H9 (cell line): ENCODE measurements around the gene HLA-DOA. TPM values are rescaled to one million over a fixed set of nuclear protein-coding genes. Genes with fewer than 3 reads are reported as not detected.
A peak's percentile ranks its signal among the peaks of the same experiment; 100 is the strongest.

ENCODE experiments used
- DNase-seq: peaks from one replicate; pipeline ENCODE4 v3.0.0-alpha.2; 2017
- H2AFZ ChIP-seq: one replicate; pipeline ENCODE4 v1.6.1; 2013; ENCODE audit warnings: mild to moderate bottlenecking, low read length, control low read depth, moderate library complexity
- H2AK5ac ChIP-seq: 2 replicates; pipeline ENCODE4 v1.6.1; 2013; ENCODE audit warnings: low read length, control low read depth, mixed read lengths; ENCODE audit not compliant: insufficient read length
- H2BK120ac ChIP-seq: one replicate; pipeline ENCODE4 v1.6.1; 2013; ENCODE audit warnings: low read depth, mild to moderate bottlenecking, low read length, control low read depth, inconsistent platforms; ENCODE audit not compliant: poor library complexity, severe bottlenecking
- H2BK12ac ChIP-seq: 2 replicates; pipeline ENCODE4 v1.6.1; 2013; ENCODE audit warnings: low read length, control low read depth, mixed read lengths, low read depth; ENCODE audit not compliant: insufficient read length
- H2BK15ac ChIP-seq: 2 replicates; pipeline ENCODE4 v1.6.1; 2013; ENCODE audit warnings: low read depth, low read length, control low read depth
- H2BK20ac ChIP-seq: one replicate; pipeline ENCODE4 v1.6.1; 2013; ENCODE audit warnings: low read depth, mild to moderate bottlenecking, low read length, control low read depth, inconsistent platforms; ENCODE audit not compliant: poor library complexity, severe bottlenecking
- H2BK5ac ChIP-seq: 2 replicates; pipeline ENCODE4 v1.6.1; 2013; ENCODE audit warnings: low read length, control low read depth, mixed read lengths; ENCODE audit not compliant: insufficient read length
- H3K14ac ChIP-seq: 2 replicates; pipeline ENCODE4 v1.6.1; 2013; ENCODE audit warnings: low read length, control low read depth; ENCODE audit not compliant: insufficient read depth
- H3K18ac ChIP-seq: 2 replicates; pipeline ENCODE4 v1.6.1; 2013; ENCODE audit warnings: low read depth, mild to moderate bottlenecking, mixed read lengths, low read length, control low read depth; ENCODE audit not compliant: insufficient read length
- H3K23ac ChIP-seq: 2 replicates; pipeline ENCODE4 v1.6.1; 2013; ENCODE audit warnings: low read length, control low read depth, mixed read lengths, low read depth; ENCODE audit not compliant: insufficient read length
- H3K23me2 ChIP-seq: 2 replicates; pipeline ENCODE4 v1.6.1; 2013; ENCODE audit warnings: low read depth, mild to moderate bottlenecking, mixed read lengths, low read length, control low read depth; ENCODE audit not compliant: insufficient read length, poor library complexity, severe bottlenecking
- H3K27ac ChIP-seq: 2 replicates; pipeline ENCODE4 v1.5.1; 2013; ENCODE audit warnings: low read length, control low read depth, mixed read lengths, low read depth; ENCODE audit not compliant: insufficient read length
- H3K27me3 ChIP-seq: 2 replicates; pipeline ENCODE4 v1.6.1; 2013; ENCODE audit warnings: low read length, control low read depth, inconsistent platforms; ENCODE audit not compliant: insufficient read depth
- H3K4ac ChIP-seq: 2 replicates; pipeline ENCODE4 v1.6.1; 2013; ENCODE audit warnings: low read depth, mild to moderate bottlenecking, control low read depth, inconsistent platforms, low read length, moderate library complexity
- H3K4me1 ChIP-seq: 2 replicates; pipeline ENCODE4 v1.6.1; 2013; ENCODE audit warnings: low read length, control low read depth, inconsistent platforms; ENCODE audit not compliant: insufficient read depth
- H3K4me2 ChIP-seq: 2 replicates; pipeline ENCODE4 v1.6.1; 2013; ENCODE audit warnings: low read length, control low read depth, mixed read lengths; ENCODE audit not compliant: insufficient read length, insufficient read depth
- H3K56ac ChIP-seq: 2 replicates; pipeline ENCODE4 v1.6.1; 2013; ENCODE audit warnings: low read depth, mild to moderate bottlenecking, mixed read lengths, low read length, control low read depth; ENCODE audit not compliant: insufficient read length
- H3K79me1 ChIP-seq: 2 replicates; pipeline ENCODE4 v1.6.1; 2013; ENCODE audit warnings: low read depth, mild to moderate bottlenecking, moderate library complexity, low read length, control low read depth, inconsistent platforms; ENCODE audit not compliant: insufficient read depth, poor library complexity, severe bottlenecking
- H3K79me2 ChIP-seq: 2 replicates; pipeline ENCODE4 v1.6.1; 2013; ENCODE audit warnings: low read length, control low read depth, inconsistent platforms; ENCODE audit not compliant: insufficient read depth
- H3K9ac ChIP-seq: 2 replicates; pipeline ENCODE4 v1.6.1; 2013; ENCODE audit warnings: low read length, control low read depth, mixed read lengths; ENCODE audit not compliant: insufficient read length; ENCODE audit errors: extremely low read depth
- H3K9me3 ChIP-seq: one replicate; pipeline ENCODE4 v1.6.1; 2013; ENCODE audit warnings: low read depth, low read length, inconsistent platforms; ENCODE audit not compliant: control insufficient read depth
- H3T11ph ChIP-seq: one replicate; pipeline ENCODE4 v1.6.1; 2013; ENCODE audit warnings: mild to moderate bottlenecking, low read length, control low read depth, inconsistent platforms
- H4K20me1 ChIP-seq: one replicate; pipeline ENCODE4 v1.6.1; 2013; ENCODE audit not compliant: control insufficient read depth, insufficient read length, insufficient read depth
- H4K5ac ChIP-seq: 2 replicates; pipeline ENCODE4 v1.6.1; 2013; ENCODE audit warnings: low read depth, mild to moderate bottlenecking, mixed read lengths, low read length, control low read depth; ENCODE audit not compliant: insufficient read length
- H4K8ac ChIP-seq: replicated peaks from 2 replicates; pipeline ENCODE4 v1.6.1; 2013; ENCODE audit warnings: low read length, control low read depth, mixed read lengths, low read depth; ENCODE audit not compliant: insufficient read length
- H4K91ac ChIP-seq: 2 replicates; pipeline ENCODE4 v1.6.1; 2013; ENCODE audit warnings: low read depth, mild to moderate bottlenecking, moderate library complexity, mixed read lengths, low read length, control low read depth; ENCODE audit not compliant: insufficient read length
- H3K27ac Mint-ChIP-seq, 3 experiments: 2 replicates in 2 of 3; 3 replicates in 1 of 3; pipeline ENCODE4 v1.8.0; 2020 to 2021; ENCODE audit warnings: mixed read lengths in 3 of 3, mild to moderate bottlenecking in 1 of 3, moderate library complexity in 1 of 3
- H3K27me3 Mint-ChIP-seq: 2 replicates; pipeline ENCODE4 v1.8.0; 2021; ENCODE audit warnings: low read depth, mild to moderate bottlenecking, moderate library complexity, mixed read lengths
- H3K36me3 Mint-ChIP-seq, 3 experiments: 2 replicates in 2 of 3; 3 replicates in 1 of 3; pipeline ENCODE4 v1.8.0; 2020 to 2021; ENCODE audit warnings: low read depth in 3 of 3, mixed read lengths in 3 of 3; ENCODE audit not compliant: insufficient read depth in 1 of 3
- H3K4me1 Mint-ChIP-seq, 2 experiments: 2 replicates each; pipeline ENCODE4 v1.8.0; 2020; ENCODE audit warnings: mixed read lengths in 2 of 2
- H3K4me3 Mint-ChIP-seq, 2 experiments: 2 replicates in 1 of 2; 3 replicates in 1 of 2; pipeline ENCODE4 v1.8.0; 2020 to 2021; ENCODE audit warnings: mild to moderate bottlenecking in 2 of 2, mixed read lengths in 2 of 2, moderate library complexity in 1 of 2
- H3K9me3 Mint-ChIP-seq, 2 experiments: 2 replicates in 1 of 2; 3 replicates in 1 of 2; pipeline ENCODE4 v1.8.0; 2020; ENCODE audit warnings: mild to moderate bottlenecking in 2 of 2, mixed read lengths in 2 of 2, moderate library complexity in 1 of 2
- CTCF ChIP-seq: fragments of 200-600 bp; sonication (generic); conservative IDR thresholded peaks from 3 replicates; pipeline ENCODE4 v1.8.0; 2021; ENCODE audit warnings: antibody characterized with exemption, mild to moderate bottlenecking
- WGBS: extraction: QIAGEN DNeasy Blood & Tissue Kit; methylation state at CpG from one replicate; pipeline ENCODE4 v1.1.7; 2013; ENCODE audit warnings: missing lambda C conversion rate, low lambda C conversion rate, mixed read lengths; ENCODE audit not compliant: insufficient read length; ENCODE audit errors: extremely low coverage; 5-methylcytosine and 5-hydroxymethylcytosine counted together
- total RNA-seq: library from RNA; stranded (reverse); gene quantifications from 2 replicates; pipeline ENCODE4 v1.2.1, GENCODE V29; 2021

HLA-DOA gene
- total RNA-seq, 1 experiment from 2014 or later: 15.6 TPM

DNA sequence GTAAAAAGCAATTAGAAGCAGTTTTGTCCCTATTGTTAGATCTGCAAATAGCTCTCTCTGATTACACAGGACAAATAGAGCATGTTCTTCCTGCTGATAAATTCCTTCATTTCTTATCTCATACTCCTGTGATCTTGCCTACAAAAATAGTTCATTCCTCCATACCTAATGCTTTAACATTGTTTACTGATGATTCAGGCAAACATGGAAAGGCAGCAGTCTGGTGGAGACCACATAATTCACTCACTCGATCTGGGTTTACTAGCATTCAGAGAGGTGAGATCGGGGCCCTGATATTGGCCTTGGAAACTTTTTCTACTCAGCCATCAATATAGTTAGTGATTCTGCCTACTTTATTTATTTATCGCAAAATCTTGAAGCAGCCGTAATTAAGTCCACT is 43.8 kb upstream of the HLA-DOA start:
- no peak overlapping the region for H2BK5ac ChIP-seq
- no peak overlapping the region for H3K56ac ChIP-seq
- H3K23me2 ChIP-seq: no peaks in the 10 kb centered on the region
- no peak overlapping the region for H4K5ac ChIP-seq
- no peak overlapping the region for H2BK120ac ChIP-seq
- no peak overlapping the region for H3K14ac ChIP-seq
- no peak overlapping the region for H3K4me3 Mint-ChIP-seq
- H3K79me2 ChIP-seq: no peaks in the 10 kb centered on the region
- no peaks in the 10 kb centered on the region for H3K9me3 ChIP-seq
- H3K79me1 ChIP-seq: no peaks in the 10 kb centered on the region
- no peak overlapping the region for H2BK20ac ChIP-seq
- no peak overlapping the region for H3K18ac ChIP-seq
- no peak overlapping the region for H3K23ac ChIP-seq
- no peak overlapping the region for H3K4me2 ChIP-seq
- peaks cover 3% of the 10 kb centered on the region; the same call in 1 of the 2 replicates for H3K27me3 Mint-ChIP-seq
- no peak overlapping the region for H2BK15ac ChIP-seq
- H3K9ac ChIP-seq: no peak overlapping the region
- no peak overlapping the region for H3K4ac ChIP-seq
- H3T11ph ChIP-seq: no peak overlapping the region
- no peak overlapping the region for H2AK5ac ChIP-seq
- H3K4me1 ChIP-seq: peaks cover 2% of the 10 kb centered on the region; the same call in 1 of the 2 replicates
- H4K8ac ChIP-seq: no peak overlapping the region
- no peaks in the 10 kb centered on the region for H3K27me3 ChIP-seq
- H3K9me3 Mint-ChIP-seq: peaks cover 6 to 18% of the 10 kb centered on the region in 2 experiments; a peak in 4 of 5 replicates
- H4K20me1 ChIP-seq: no peaks in the 10 kb centered on the region
- H4K91ac ChIP-seq: no peak overlapping the region
- WGBS: no CpG with 5 or more reads among the region's 4 CpGs
- peak overlapping the region in 1 of 3 experiments; percentile 82; a peak in 3 of 7 replicates for H3K27ac Mint-ChIP-seq
- H3K36me3 Mint-ChIP-seq: peaks cover 0 to 15% (median 7%) of the 10 kb centered on the region in 3 experiments; a peak in 5 of 7 replicates
- no peak overlapping the region for H2BK12ac ChIP-seq
- no peak for DNase-seq
- peaks cover 31 to 38% of the 10 kb centered on the region in 2 experiments for H3K4me1 Mint-ChIP-seq
- no peak for TF ChIP-seq CTCF
- no peak overlapping the region for H2AFZ ChIP-seq
- no peak overlapping the region for H3K27ac ChIP-seq
